HG02938 (cell line): ENCODE data around the gene PROM2.

Experiments
- ATAC-seq: cut with Tn5 transposase; IDR thresholded peaks from one replicate; pipeline ENCODE4 v1.9.1; 2021; ENCODE audit warnings: mild to moderate bottlenecking, moderate library complexity; ENCODE audit not compliant: unreplicated experiment

PROM2 gene

GRCh38 chr2:95283562-95283961 is 9.3 kb downstream of the PROM2 start:
- ATAC-seq = no peak

GRCh38 chr2:95284886-95285541 is 10.8 kb downstream of the PROM2 start:
- no peak for ATAC-seq

- no peak for ATAC-seq
Measured at GRCh38 chr2:95285542-95285932, 11.3 kb downstream of the PROM2 start.

GRCh38 chr2:95287336-95287735 is 13.1 kb downstream of the PROM2 start:
- ATAC-seq = no peak

- ATAC-seq = no peak
Measured at GRCh38 chr2:95287806-95288205, 13.6 kb downstream of the PROM2 start.

GRCh38 chr2:95289253-95289652 is 15.0 kb downstream of the PROM2 start:
- ATAC-seq = no peak

- ATAC-seq = no peak
Measured at GRCh38 chr2:95291222-95291621, 17.0 kb downstream of the PROM2 start.

GRCh38 chr2:95292623-95293260 is 18.5 kb downstream of the PROM2 start:
- no peak for ATAC-seq

- no peak for ATAC-seq
Measured at GRCh38 chr2:95294579-95295250, 20.5 kb downstream of the PROM2 start.

- no peak for ATAC-seq
Measured at GRCh38 chr2:95295376-95295775, 21.1 kb downstream of the PROM2 start.

GRCh38 chr2:95296011-95296410 is 21.8 kb downstream of the PROM2 start:
- ATAC-seq = no peak

- no peak for ATAC-seq
Measured at GRCh38 chr2:95296880-95297487, 22.7 kb downstream of the PROM2 start, which contains the start of gene KCNIP3. TSS of gene KCNIP3 (plus strand) at chr2:95297347. CDS start at chr2:95297439, 92 bp downstream.

- ATAC-seq = no peak
Measured at GRCh38 chr2:95297639-95298395, 23.6 kb downstream of the PROM2 start.

GRCh38 chr2:95298486-95299111 is 24.4 kb downstream of the PROM2 start:
- ATAC-seq = no peak

GRCh38 chr2:95299961-95300360 is 25.7 kb downstream of the PROM2 start:
- no peak for ATAC-seq

- ATAC-seq = no peak
Measured at GRCh38 chr2:95300450-95300849, 26.2 kb downstream of the PROM2 start.

GRCh38 chr2:95301186-95301585 is 26.9 kb downstream of the PROM2 start:
- ATAC-seq = no peak

GRCh38 chr2:95301876-95302641 is 27.8 kb downstream of the PROM2 start:
- ATAC-seq = no peak

GRCh38 chr2:95303191-95303919 is 29.1 kb downstream of the PROM2 start:
- no peak for ATAC-seq
